Lower lobe of right lung (tissue), 2 donors: ENCODE measurements around the gene CENPO. TPM values are rescaled to one million over a fixed set of nuclear protein-coding genes. Genes with fewer than 3 reads are reported as not detected.
"Not testable (repeated sequence)": the region's sequence is repeated elsewhere in the genome, so short reads cannot be mapped to it uniquely, and the experiment has no call there.

ENCODE experiments used
- ATAC-seq, 2 donors: fragments of 200-7000 bp; cut with Tn5 transposase; one replicate each; pipeline ENCODE4 v1.9.1; 2020 to 2022; ENCODE audit warnings: mild to moderate bottlenecking in 2 of 2, moderate library complexity in 2 of 2
- DNase-seq: peaks from one replicate; pipeline ENCODE4 v3.0.0-alpha.2; 2020
- H3K27ac ChIP-seq: fragments of 200-600 bp; one replicate; pipeline ENCODE4 v1.8.0; 2022
- H3K27me3 ChIP-seq: fragments of 200-600 bp; one replicate; pipeline ENCODE4 v1.8.0; 2022; ENCODE audit warnings: low read depth
- H3K36me3 ChIP-seq: fragments of 200-600 bp; one replicate; pipeline ENCODE4 v1.8.0; 2022; ENCODE audit warnings: mild to moderate bottlenecking
- H3K4me1 ChIP-seq: fragments of 200-600 bp; one replicate; pipeline ENCODE4 v1.8.0; 2022
- H3K4me3 ChIP-seq: fragments of 200-600 bp; one replicate; pipeline ENCODE4 v1.8.0; 2022; ENCODE audit warnings: mild to moderate bottlenecking
- H3K9me3 ChIP-seq: fragments of 200-600 bp; one replicate; pipeline ENCODE4 v1.8.0; 2022
- intact Hi-C: fragments of 100-400 bp; cut with DNase I; formaldehyde crosslinking; loops from one replicate; pipeline ENCODE4 v1.11.0; 2022
- total RNA-seq: library from RNA; stranded (reverse); fragmentation: NEBNext Ultra II Directional; extraction: Animal tissue kit (Norgen Biotek cat#: 25700); gene quantifications from one replicate; pipeline ENCODE4 v1.2.1, GENCODE V29; 2021
- TF ChIP-seq, protein P1 (sequence below): fragments of 200-600 bp; IDR thresholded peaks from one replicate; pipeline ENCODE4 v1.8.0; 2022; ENCODE audit warnings: antibody characterized with exemption, mild to moderate bottlenecking
- donor health status: DM: no; HTN: yes; CAD: no; lungs with severe emphysema.

The CENPO gene
- total RNA-seq, 1 donor from 2014 or later, result 5.3 TPM

DNA sequence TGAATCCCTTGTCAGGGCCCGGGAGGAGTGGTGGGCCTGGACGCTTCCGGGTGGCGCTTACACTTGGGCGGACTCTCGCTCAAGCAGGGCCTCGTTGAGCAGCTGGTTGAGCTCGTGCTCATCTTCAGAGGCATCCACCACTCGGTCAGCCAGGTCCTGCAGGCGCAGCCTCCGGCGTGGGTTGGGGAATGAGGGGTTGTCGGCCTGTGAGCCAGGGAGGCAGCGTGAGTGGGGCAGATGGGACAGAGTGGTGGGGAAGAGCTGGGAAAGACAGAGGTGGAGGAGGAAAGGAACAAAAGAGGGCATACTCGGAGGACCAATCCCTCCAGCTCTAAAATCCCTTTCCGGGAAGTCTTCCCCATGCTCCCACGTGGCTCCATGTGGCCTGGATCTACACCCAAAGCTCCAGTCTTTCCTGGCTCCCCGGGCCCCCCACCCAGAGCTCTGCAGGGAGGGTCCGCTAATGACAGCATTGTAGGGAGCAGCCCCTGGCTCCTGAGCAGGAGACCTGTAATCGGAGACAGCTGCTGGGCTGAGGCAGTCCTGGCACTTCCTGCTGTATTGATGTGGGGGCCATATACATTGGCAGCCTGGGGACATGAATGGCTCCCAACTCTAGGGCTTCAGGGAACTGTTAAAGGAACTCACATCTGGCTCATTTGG lies 41.6 kb downstream of the CENPO start:
- Histone ChIP-seq H3K4me1 (no peaks in the 10 kb centered on the region), H3K27me3 (no peaks in the 10 kb centered on the region), H3K27ac (no peak overlapping the region), H3K9me3 (no peaks in the 10 kb centered on the region), H3K36me3 (peaks cover 15% of the 10 kb centered on the region), H3K4me3 (no peak overlapping the region)
- DNase-seq, result no peak
- no peak for ATAC-seq
- intact Hi-C loops, result no loop called here
- TF ChIP-seq, protein P1, sequence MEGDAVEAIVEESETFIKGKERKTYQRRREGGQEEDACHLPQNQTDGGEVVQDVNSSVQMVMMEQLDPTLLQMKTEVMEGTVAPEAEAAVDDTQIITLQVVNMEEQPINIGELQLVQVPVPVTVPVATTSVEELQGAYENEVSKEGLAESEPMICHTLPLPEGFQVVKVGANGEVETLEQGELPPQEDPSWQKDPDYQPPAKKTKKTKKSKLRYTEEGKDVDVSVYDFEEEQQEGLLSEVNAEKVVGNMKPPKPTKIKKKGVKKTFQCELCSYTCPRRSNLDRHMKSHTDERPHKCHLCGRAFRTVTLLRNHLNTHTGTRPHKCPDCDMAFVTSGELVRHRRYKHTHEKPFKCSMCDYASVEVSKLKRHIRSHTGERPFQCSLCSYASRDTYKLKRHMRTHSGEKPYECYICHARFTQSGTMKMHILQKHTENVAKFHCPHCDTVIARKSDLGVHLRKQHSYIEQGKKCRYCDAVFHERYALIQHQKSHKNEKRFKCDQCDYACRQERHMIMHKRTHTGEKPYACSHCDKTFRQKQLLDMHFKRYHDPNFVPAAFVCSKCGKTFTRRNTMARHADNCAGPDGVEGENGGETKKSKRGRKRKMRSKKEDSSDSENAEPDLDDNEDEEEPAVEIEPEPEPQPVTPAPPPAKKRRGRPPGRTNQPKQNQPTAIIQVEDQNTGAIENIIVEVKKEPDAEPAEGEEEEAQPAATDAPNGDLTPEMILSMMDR, result no peak

- H3K9me3 ChIP-seq, intact Hi-C loops, DNase-seq, H3K27me3 ChIP-seq, H3K4me1 ChIP-seq, H3K4me3 ChIP-seq, ATAC-seq, H3K27ac ChIP-seq: not testable (repeated sequence)
- peaks cover 19% of the 10 kb centered on the region for H3K36me3 ChIP-seq
These were observed 42.2 kb downstream of the CENPO start for GRCh38 chr2:24835411-24835810.

- ATAC-seq, result no peak
- TF ChIP-seq, protein P1, result no peak
- Histone ChIP-seq H3K27ac (no peak overlapping the region), H3K36me3 (peaks cover 23% of the 10 kb centered on the region), H3K9me3 (no peaks in the 10 kb centered on the region), H3K27me3 (no peaks in the 10 kb centered on the region), H3K4me1 (no peaks in the 10 kb centered on the region), H3K4me3 (no peak overlapping the region)
- DNase-seq, result no peak
- intact Hi-C loops, result no loop called here
These were observed 43.0 kb downstream of the CENPO start for GRCh38 chr2:24836206-24836605.

- Histone ChIP-seq H3K9me3 (no peaks in the 10 kb centered on the region), H3K4me3 (no peak overlapping the region), H3K36me3 (peaks cover 24% of the 10 kb centered on the region), H3K27me3 (no peaks in the 10 kb centered on the region), H3K27ac (no peak overlapping the region), H3K4me1 (no peaks in the 10 kb centered on the region)
- TF ChIP-seq, protein P1, result no peak
- DNase-seq (no peak), ATAC-seq (no peak)
- intact Hi-C loops, result no loop called here
These were observed 43.5 kb downstream of the CENPO start for GRCh38 chr2:24836706-24837105.

- no peak overlapping the region for H3K27ac ChIP-seq
- peaks cover 24% of the 10 kb centered on the region for H3K36me3 ChIP-seq
- H3K27me3 ChIP-seq, result no peaks in the 10 kb centered on the region
- H3K4me3 ChIP-seq, result no peak overlapping the region
- TF ChIP-seq, protein P1, result no peak
- DNase-seq (no peak), ATAC-seq (no peak)
- intact Hi-C loops, result no loop called here
- H3K9me3 ChIP-seq, result no peaks in the 10 kb centered on the region
- no peaks in the 10 kb centered on the region for H3K4me1 ChIP-seq
These were observed 44.8 kb downstream of the CENPO start for GRCh38 chr2:24837996-24838513.

- H3K9me3 ChIP-seq, result no peaks in the 10 kb centered on the region
- H3K4me1 ChIP-seq, result no peaks in the 10 kb centered on the region
- ATAC-seq (no peak), DNase-seq (no peak)
- intact Hi-C loops, result no loop called here
- H3K27me3 ChIP-seq, result no peaks in the 10 kb centered on the region
- no peak overlapping the region for H3K4me3 ChIP-seq
- H3K27ac ChIP-seq, result no peak overlapping the region
- TF ChIP-seq, protein P1, result no peak
- peaks cover 24% of the 10 kb centered on the region for H3K36me3 ChIP-seq
These were observed 45.3 kb downstream of the CENPO start for GRCh38 chr2:24838541-24838940.
